Cardiac muscle cell (in vitro differentiated cells and primary cell): ENCODE data around the gene FRY. TPM values are rescaled to one million over a fixed set of nuclear protein-coding genes. Genes with fewer than 3 reads are reported as not detected.

ENCODE experiments used
- DNase-seq, 2 donors: peaks; one replicate each; pipeline versions ENCODE4 v3.0.0 to v3.0.0-alpha.2; 2010 to 2017; ENCODE audit warnings: low read depth in 1 of 2, low spot score in 1 of 2
- H3K27ac ChIP-seq: fragments of 200-600 bp; sonication (generic); 2 replicates; pipeline ENCODE4 v1.5.1; 2016
- H3K27me3 ChIP-seq: fragments of 200-600 bp; sonication (generic); 2 replicates; pipeline ENCODE4 v1.6.0; 2016; ENCODE audit warnings: control low read depth
- H3K36me3 ChIP-seq: fragments of 200-600 bp; sonication (generic); 2 replicates; pipeline ENCODE4 v1.5.1; 2016; ENCODE audit warnings: control low read depth
- H3K4me1 ChIP-seq: fragments of 200-600 bp; sonication (generic); 2 replicates; pipeline ENCODE4 v1.8.1; 2017; ENCODE audit warnings: low read depth, mild to moderate bottlenecking, mixed run types
- H3K4me3 ChIP-seq: fragments of 200-600 bp; sonication (generic); 2 replicates; pipeline ENCODE4 v1.5.1; 2016; ENCODE audit warnings: mild to moderate bottlenecking
- H3K9me3 ChIP-seq: fragments of 200-600 bp; sonication (generic); 2 replicates; pipeline ENCODE4 v1.5.1; 2017; ENCODE audit warnings: low read depth, mild to moderate bottlenecking, control low read depth
- CTCF ChIP-seq: IDR thresholded peaks from 2 replicates; pipeline ENCODE4 v1.5.1; 2012; ENCODE audit warnings: low read depth, mild to moderate bottlenecking, low read length
- polyA plus RNA-seq: library from polyadenylated mRNA; unstranded; fragments of >200 nt; fragmentation: Nextera tagmentation; extraction: Ambion mirVana; gene quantifications from 2 replicates; pipeline ENCODE4 v1.2.1, GENCODE V29; 2016
- total RNA-seq: library from RNA; depleted of rRNA; stranded (reverse); fragments of >200 nt; gene quantifications from 2 replicates; pipeline ENCODE4 v1.2.3, GENCODE V29; 2016

The FRY gene
- total and polyA plus RNA-seq, 2 experiments from 2014 or later, result 2.4 to 13.2 TPM

- TF ChIP-seq CTCF, result no peak
- H3K4me3 ChIP-seq, result no peak overlapping the region
- DNase-seq, result no peak
- H3K9me3 ChIP-seq, result no peaks in the 10 kb centered on the region
- no peak overlapping the region for H3K27ac ChIP-seq
- peaks cover 19% of the 10 kb centered on the region for H3K4me1 ChIP-seq
- H3K27me3 ChIP-seq, result no peaks in the 10 kb centered on the region
- H3K36me3 ChIP-seq, result no peaks in the 10 kb centered on the region
Observed at GRCh38 chr13:32281096-32281495, 249.5 kb downstream of the FRY start.

DNA sequence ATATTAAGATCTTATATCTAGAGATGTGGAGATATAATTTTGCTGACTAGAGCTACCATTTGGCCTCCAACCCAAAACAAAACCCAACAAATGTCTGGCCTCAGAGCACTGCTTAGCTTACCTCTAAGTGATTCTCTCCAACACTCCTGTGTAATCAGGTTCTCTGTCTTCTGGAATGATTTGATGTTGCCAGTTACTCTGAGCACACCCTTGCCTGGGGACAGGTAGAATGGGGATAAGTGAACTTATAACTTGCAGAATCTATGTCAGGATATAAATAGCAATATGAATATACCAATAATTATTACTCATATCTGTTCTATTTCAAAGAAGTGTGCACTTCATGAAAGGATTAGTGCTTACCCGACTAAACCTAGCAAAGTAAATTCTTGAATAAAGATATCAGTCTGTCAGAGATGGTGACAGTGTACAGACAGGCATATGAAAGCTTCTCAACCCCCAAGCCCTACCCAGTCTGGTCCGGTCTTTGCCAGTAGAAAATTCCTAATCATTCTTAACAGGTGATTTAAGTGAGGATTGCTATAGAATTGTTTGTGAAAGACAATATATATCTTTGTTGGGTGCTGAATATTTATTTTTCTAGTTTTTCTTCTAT, 250.6 kb downstream of the FRY start:
- TF ChIP-seq CTCF, result no peak
- no peak overlapping the region for H3K4me3 ChIP-seq
- H3K36me3 ChIP-seq, result no peaks in the 10 kb centered on the region
- DNase-seq, result peak in 1 of 2 donors; percentile 25
- H3K4me1 ChIP-seq, result peaks cover 19% of the 10 kb centered on the region
- no peaks in the 10 kb centered on the region for H3K27me3 ChIP-seq
- peak overlapping the region; percentile 27 for H3K27ac ChIP-seq
- H3K9me3 ChIP-seq, result no peaks in the 10 kb centered on the region

- peak; percentile 73 to 89 for DNase-seq
- TF ChIP-seq CTCF, result no peak
- H3K27ac ChIP-seq, result peak overlapping the region; percentile 59
Observed at GRCh38 chr13:32284927-32285632, 253.5 kb downstream of the FRY start.

GRCh38 chr13:32285633-32285965, 254.0 kb downstream of the FRY start:
- TF ChIP-seq CTCF, result no peak
- Histone ChIP-seq H3K27me3 (no peaks in the 10 kb centered on the region), H3K27ac (peak overlapping the region; percentile 59), H3K9me3 (no peaks in the 10 kb centered on the region), H3K4me3 (no peak overlapping the region), H3K4me1 (peaks cover 19% of the 10 kb centered on the region), H3K36me3 (no peaks in the 10 kb centered on the region)
- no peak for DNase-seq

More at GRCh38 chr13:32284927-32285632, 253.5 kb downstream of the FRY start:
- Histone ChIP-seq H3K27me3 (no peaks in the 10 kb centered on the region), H3K9me3 (no peaks in the 10 kb centered on the region), H3K4me1 (peaks cover 19% of the 10 kb centered on the region), H3K4me3 (no peak overlapping the region), H3K36me3 (no peaks in the 10 kb centered on the region)

DNA sequence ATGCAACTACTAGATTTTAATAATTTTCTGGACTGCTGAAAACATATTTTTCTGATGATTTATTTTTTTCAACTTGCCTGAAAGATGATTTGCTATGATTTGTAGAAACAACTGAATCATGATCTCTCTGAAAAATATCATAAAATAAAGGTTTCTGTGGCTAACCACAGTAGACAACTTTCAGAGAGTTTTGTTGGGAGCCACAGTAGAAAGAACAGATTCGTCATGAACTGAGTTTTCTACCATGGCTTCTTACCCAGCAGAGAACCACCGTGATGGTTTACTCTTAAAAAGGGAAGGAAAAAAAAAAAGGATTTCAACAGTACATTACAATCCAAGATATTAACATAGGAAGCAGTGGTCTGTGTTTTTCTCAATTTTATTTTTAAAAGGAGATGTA, 265.6 kb downstream of the FRY start:
- DNase-seq, result no peak
- Histone ChIP-seq H3K27me3 (peaks cover 4% of the 10 kb centered on the region), H3K27ac (no peak overlapping the region), H3K9me3 (no peaks in the 10 kb centered on the region), H3K36me3 (no peaks in the 10 kb centered on the region), H3K4me1 (no peaks in the 10 kb centered on the region), H3K4me3 (no peak overlapping the region)
- TF ChIP-seq CTCF, result no peak
